NCI-H128 (cell line): ENCODE data around the gene KRTAP1-5.
"Not testable (repeated sequence)": the region's sequence is repeated elsewhere in the genome, so short reads cannot be mapped to it uniquely, and the experiment has no call there.

ENCODE experiments used
- DNase-seq: peaks from one replicate; lab custom pipeline; 2025; ENCODE audit not compliant: unreplicated experiment; lab: John Stamatoyannopoulos, UW

Gene KRTAP1-5

DNA sequence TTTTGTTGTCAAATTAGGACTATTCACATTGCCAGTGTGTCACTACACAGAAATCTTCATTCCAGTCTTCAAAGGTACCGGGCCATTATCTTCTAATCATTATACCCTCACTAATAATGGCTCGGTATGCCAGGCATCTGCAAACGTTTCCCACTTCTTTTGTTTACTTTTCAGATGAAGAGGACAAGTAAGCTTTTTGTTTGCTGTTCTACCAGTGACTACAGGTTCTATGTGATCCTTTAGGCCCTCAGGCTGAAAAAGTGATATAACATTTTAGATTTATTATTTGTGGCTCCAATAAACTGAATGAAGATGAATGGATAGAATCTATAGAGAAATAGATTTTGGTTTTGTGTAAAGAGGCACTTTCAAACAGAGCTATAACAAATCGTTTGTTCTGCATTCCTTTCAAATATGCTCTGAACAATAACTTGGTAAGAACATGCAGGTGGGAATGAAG lies 17.7 kb downstream of the KRTAP1-5 start:
- DNase-seq: no peak

GRCh38 chr17:41008811-41009210 lies 18.2 kb downstream of the KRTAP1-5 start, which contains the start of gene KRTAP3-1:
TSS of gene KRTAP3-1 (minus strand) at chr17:41009128. CDS start at chr17:41009074, 54 bp downstream.
- peak; percentile 3 for DNase-seq

- DNase-seq: no peak
Measured at GRCh38 chr17:41004397-41004796, 22.6 kb downstream of the KRTAP1-5 start.

DNA sequence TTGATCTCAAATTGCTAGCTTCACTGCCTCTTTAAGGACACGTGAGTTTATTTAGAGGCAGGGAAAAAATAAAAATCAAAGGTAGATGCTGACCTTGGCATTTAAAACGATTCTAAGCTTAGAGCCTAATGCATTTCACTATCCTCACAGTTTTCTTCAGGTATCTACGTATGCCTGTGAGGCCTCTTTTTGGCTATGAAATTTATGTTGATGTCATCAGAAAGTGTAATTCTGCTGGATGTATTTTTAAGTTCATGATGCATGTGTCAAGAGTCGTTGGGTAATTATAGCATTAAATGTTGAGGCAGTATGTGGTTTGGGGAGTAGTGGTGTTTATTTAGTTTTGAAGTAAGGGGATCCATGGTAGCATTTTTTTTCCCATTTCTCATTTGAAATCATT lies 23.1 kb downstream of the KRTAP1-5 start:
- no peak for DNase-seq

DNA sequence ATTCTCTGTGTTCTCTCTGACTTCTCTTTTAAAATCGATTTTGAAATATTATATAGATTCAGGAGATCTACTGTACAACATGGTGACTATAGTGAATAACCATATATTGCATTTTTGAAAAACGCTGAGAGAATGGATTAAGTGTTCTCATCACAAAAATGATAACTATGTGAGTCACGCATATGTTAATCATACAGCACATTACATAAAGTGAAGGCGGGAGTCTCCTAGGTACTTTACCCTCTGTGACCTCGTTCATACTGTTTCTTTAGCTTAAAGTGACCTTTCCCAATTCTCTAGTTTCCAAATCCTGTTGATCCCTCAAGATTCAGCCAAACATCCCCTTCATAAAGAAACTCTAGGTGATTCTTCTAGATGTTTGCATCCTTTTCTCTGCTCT lies 24.2 kb downstream of the KRTAP1-5 start:
- no peak for DNase-seq

- DNase-seq: no peak
Measured at GRCh38 chr17:41001795-41002194, 25.2 kb downstream of the KRTAP1-5 start.

GRCh38 chr17:40999563-40999962 lies 27.4 kb downstream of the KRTAP1-5 start, which contains the start of gene KRTAP3-2:
TSS of gene KRTAP3-2 (minus strand) at chr17:40999906. CDS start at chr17:40999853, 53 bp downstream.
- not testable (repeated sequence) for DNase-seq

DNA sequence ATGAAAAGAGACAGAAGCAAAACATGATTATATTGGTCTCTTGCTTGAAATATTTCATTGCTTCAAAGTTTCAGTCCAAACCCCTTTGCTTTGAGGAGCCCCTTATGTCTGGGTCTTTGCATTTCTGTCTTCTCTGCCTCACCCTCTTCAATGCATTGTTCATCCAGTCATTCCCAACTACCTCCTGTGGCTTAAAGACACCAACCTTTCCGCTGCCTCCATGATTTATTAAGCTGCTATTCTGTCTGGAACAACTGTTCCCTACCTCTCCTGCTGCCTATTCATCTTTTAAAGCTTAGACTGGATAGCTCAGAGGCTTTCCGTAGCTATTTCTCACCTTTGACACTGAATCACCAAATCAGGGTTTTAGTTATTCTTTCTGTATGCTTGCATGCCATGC lies 29.6 kb downstream of the KRTAP1-5 start:
- no peak for DNase-seq

GRCh38 chr17:40996829-40997228 lies 30.2 kb downstream of the KRTAP1-5 start:
- no peak for DNase-seq

- no peak for DNase-seq
Measured at GRCh38 chr17:40995116-40995515, 31.9 kb downstream of the KRTAP1-5 start.

DNA sequence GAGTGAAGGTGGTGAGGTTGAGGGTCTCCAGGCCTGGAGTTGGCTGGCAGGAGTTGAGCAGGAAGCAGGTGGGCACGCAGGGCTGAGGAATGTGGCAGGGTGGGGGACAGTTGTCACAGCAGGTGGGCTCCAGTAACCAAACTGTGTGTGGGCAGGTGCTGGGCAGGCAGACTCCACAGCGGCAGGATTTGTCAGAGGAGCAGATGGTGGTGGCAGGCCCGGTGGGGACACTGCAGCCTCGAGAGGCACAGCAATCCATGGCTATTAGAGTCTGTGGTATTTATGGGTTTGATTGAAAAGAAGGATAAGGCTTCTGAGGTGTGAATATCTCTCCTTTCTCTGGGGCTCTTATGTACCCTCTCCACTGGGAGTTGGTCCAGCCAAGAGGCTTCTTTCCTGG lies 33.2 kb downstream of the KRTAP1-5 start, which contains the start of gene KRTAP3-3:
Gene KRTAP3-3, minus strand, starts transcription at position 326 of the 400 bp plus-strand sequence. Its CDS starts 67 bp downstream, at position 259.
- no peak for DNase-seq

DNA sequence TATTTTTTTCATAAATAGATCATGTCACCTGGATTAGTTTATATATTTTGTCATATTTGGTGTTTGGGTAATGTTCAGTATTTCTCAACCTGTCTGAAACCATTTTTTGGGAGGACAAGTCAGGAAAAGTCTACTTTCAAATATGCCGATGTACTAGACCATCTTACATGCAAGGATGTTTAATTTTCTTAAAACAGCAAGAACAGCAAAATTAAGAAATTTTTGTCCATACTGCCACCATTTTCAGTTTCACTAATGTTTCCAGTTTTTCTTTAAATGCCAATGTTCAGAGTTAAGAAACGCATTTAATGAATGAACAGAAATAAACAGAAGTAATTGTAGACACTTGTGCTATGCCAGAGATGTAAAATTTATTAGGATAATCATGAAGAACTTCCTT lies 33.9 kb downstream of the KRTAP1-5 start:
- no peak for DNase-seq

- DNase-seq: no peak
Measured at GRCh38 chr17:40992666-40993065, 34.3 kb downstream of the KRTAP1-5 start.

DNA sequence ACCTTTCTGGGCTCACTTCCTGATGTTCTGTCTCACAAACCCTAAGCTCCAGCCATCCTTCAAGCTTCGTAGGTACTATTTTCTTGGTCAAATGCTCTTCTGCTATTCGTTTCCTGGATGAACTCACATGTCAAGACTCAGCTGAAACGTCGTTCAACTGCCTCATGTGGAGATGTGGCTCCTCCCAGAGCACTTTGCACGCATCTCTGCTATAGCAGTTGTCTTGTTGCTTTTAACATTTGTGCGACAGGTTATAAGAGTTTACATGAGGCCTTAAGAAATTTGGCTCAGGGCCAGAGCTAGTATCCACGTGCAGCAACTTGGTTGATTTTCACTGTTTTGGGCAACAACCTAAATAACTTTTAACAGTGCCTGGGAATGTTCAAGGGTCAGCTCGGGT lies 40.1 kb downstream of the KRTAP1-5 start:
- no peak for DNase-seq

GRCh38 chr17:40984226-40984625 lies 42.8 kb downstream of the KRTAP1-5 start, which contains the start of gene KRT40:
TSS of gene KRT40 (minus strand) at chr17:40984326. CDS start at chr17:40984273, 53 bp downstream.
- no peak for DNase-seq

DNA sequence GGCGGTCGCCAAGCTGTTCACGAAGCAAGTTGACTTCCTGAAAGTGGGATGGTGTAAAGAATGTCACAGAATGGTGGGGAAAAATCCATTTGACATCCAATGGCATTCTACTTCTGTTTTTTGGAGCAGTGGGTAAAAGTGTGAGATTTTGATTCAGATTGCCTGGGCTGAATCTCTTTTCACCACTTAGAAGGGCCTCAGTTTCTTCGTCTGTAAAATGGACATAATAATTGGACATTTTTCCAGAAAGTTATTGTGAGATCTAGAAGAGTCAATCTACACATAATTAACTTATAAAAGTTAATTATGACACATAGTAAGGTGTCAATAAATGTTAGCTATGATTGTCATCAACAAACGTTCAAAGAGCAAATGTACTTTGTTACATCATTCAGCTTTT lies 45.9 kb downstream of the KRTAP1-5 start:
- no peak for DNase-seq

GRCh38 chr17:40980596-40980995 lies 46.4 kb downstream of the KRTAP1-5 start:
- DNase-seq: no peak

- DNase-seq: no peak
Measured at GRCh38 chr17:40980117-40980516, 46.9 kb downstream of the KRTAP1-5 start.

GRCh38 chr17:40978575-40979151 lies 48.3 kb downstream of the KRTAP1-5 start:
- DNase-seq: no peak
